NCI-H1092 treated with DMSO at 0.1 percent for 48 hours (cell line): ENCODE results near the gene ALOX5AP.
A peak's percentile ranks its signal among the peaks of the same experiment; 100 is the strongest.
"Not testable (repeated sequence)": the region's sequence is repeated elsewhere in the genome, so short reads cannot be mapped to it uniquely, and the experiment has no call there.

Experiments used
- DNase-seq: peaks from one replicate; lab custom pipeline; 2025; lab: John Stamatoyannopoulos, UW

ALOX5AP gene

GRCh38 chr13:30737511-30738337, 2.4 kb downstream of the ALOX5AP start:
- no peak for DNase-seq

GRCh38 chr13:30738526-30739236, 3.3 kb downstream of the ALOX5AP start:
- DNase-seq: no peak

- DNase-seq: no peak
These were observed 3.8 kb downstream of the ALOX5AP start for GRCh38 chr13:30739237-30739528.

GRCh38 chr13:30739761-30740642, 4.7 kb downstream of the ALOX5AP start:
- no peak for DNase-seq

- DNase-seq: no peak
These were observed 7.6 kb downstream of the ALOX5AP start for GRCh38 chr13:30742901-30743300.

- DNase-seq: no peak
These were observed 8.1 kb downstream of the ALOX5AP start for GRCh38 chr13:30743319-30744055.

- no peak for DNase-seq
These were observed 8.8 kb downstream of the ALOX5AP start for GRCh38 chr13:30744056-30744680.

- DNase-seq: no peak
These were observed 9.3 kb downstream of the ALOX5AP start for GRCh38 chr13:30744681-30745077.

GRCh38 chr13:30745906-30746686, 10.8 kb downstream of the ALOX5AP start:
- no peak for DNase-seq

- DNase-seq: no peak
These were observed 11.4 kb downstream of the ALOX5AP start for GRCh38 chr13:30746791-30747190.

GRCh38 chr13:30747845-30748244, 12.5 kb downstream of the ALOX5AP start:
- DNase-seq: not testable (repeated sequence)

GRCh38 chr13:30748717-30749116, 13.4 kb downstream of the ALOX5AP start:
- peak; percentile 20 for DNase-seq

- DNase-seq: no peak
These were observed 14.7 kb downstream of the ALOX5AP start for GRCh38 chr13:30750036-30750435.

GRCh38 chr13:30751183-30751933, 16.0 kb downstream of the ALOX5AP start:
- DNase-seq: no peak

- no peak for DNase-seq
These were observed 17.0 kb downstream of the ALOX5AP start for GRCh38 chr13:30752201-30752797.

- peak; percentile 21 for DNase-seq
These were observed 17.8 kb downstream of the ALOX5AP start for GRCh38 chr13:30753030-30753616.

- DNase-seq: no peak
These were observed 20.3 kb downstream of the ALOX5AP start for GRCh38 chr13:30755678-30756077.

- DNase-seq: no peak
These were observed 21.8 kb downstream of the ALOX5AP start for GRCh38 chr13:30757026-30757742.
